Measurements from ENCODE around the gene TRIM58.

The TRIM58 gene

GRCh38 chr1:247857069-247857984 is at the start of gene TRIM58:
TSS of gene TRIM58 (plus strand) at chr1:247857187. CDS start at chr1:247857247, 60 bp downstream.
- peak in 1 of 2 donors; percentile 0 for DNase-seq (ENCODE audit: low read depth in 2 of 2)

GRCh38 chr1:247812637-247813036 is 44.4 kb upstream of the TRIM58 start:
- no peak for DNase-seq (ENCODE audit: low read depth in 2 of 2)

GRCh38 chr1:247822060-247822459 is 34.9 kb upstream of the TRIM58 start:
- DNase-seq (ENCODE audit: low read depth in 2 of 2), result no peak

GRCh38 chr1:247824023-247824422 is 33.0 kb upstream of the TRIM58 start, which contains the start of gene OR14A16:
TSS of gene OR14A16 (minus strand) at chr1:247824119. CDS start at chr1:247815729, 8,390 bp downstream.
- DNase-seq (ENCODE audit: low read depth in 2 of 2), result no peak

- no peak for DNase-seq (ENCODE audit: low read depth in 2 of 2)
These were observed 31.6 kb upstream of the TRIM58 start for GRCh38 chr1:247825362-247825761.

- DNase-seq (ENCODE audit: low read depth in 2 of 2), result no peak
These were observed 27.3 kb upstream of the TRIM58 start for GRCh38 chr1:247829656-247830055.

GRCh38 chr1:247833601-247834000 is 23.4 kb upstream of the TRIM58 start:
- no peak for DNase-seq (ENCODE audit: low read depth in 2 of 2)

GRCh38 chr1:247840818-247841217 is 16.2 kb upstream of the TRIM58 start:
- no peak for DNase-seq (ENCODE audit: low read depth in 2 of 2)

- DNase-seq (ENCODE audit: low read depth in 2 of 2), result no peak
These were observed 15.2 kb upstream of the TRIM58 start, which contains the start of gene OR11L1 for GRCh38 chr1:247841796-247842195. TSS of gene OR11L1 (minus strand) at chr1:247841896. CDS start at chr1:247841896, 0 bp downstream.

GRCh38 chr1:247843411-247843810 is 13.6 kb upstream of the TRIM58 start:
- DNase-seq (ENCODE audit: low read depth in 2 of 2), result no peak

GRCh38 chr1:247845011-247845692 is 11.8 kb upstream of the TRIM58 start:
- DNase-seq (ENCODE audit: low read depth in 2 of 2), result no peak

- no peak for DNase-seq (ENCODE audit: low read depth in 2 of 2)
These were observed 11.3 kb upstream of the TRIM58 start for GRCh38 chr1:247845693-247846017.

- no peak for DNase-seq (ENCODE audit: low read depth in 2 of 2)
These were observed 8.6 kb upstream of the TRIM58 start for GRCh38 chr1:247848346-247848745.

GRCh38 chr1:247849616-247850015 is 7.4 kb upstream of the TRIM58 start:
- DNase-seq (ENCODE audit: low read depth in 2 of 2), result no peak

GRCh38 chr1:247854899-247855545 is 2.0 kb upstream of the TRIM58 start:
- no peak for DNase-seq (ENCODE audit: low read depth in 2 of 2)

GRCh38 chr1:247855911-247856310 is 1.1 kb upstream of the TRIM58 start:
- no peak for DNase-seq (ENCODE audit: low read depth in 2 of 2)

GRCh38 chr1:247857985-247858619 is 1.1 kb downstream of the TRIM58 start:
- DNase-seq (ENCODE audit: low read depth in 2 of 2), result no peak

- no peak for DNase-seq (ENCODE audit: low read depth in 2 of 2)
These were observed 5.8 kb downstream of the TRIM58 start for GRCh38 chr1:247862756-247863155.

- no peak for DNase-seq (ENCODE audit: low read depth in 2 of 2)
These were observed 7.7 kb downstream of the TRIM58 start for GRCh38 chr1:247864644-247865043.

GRCh38 chr1:247865416-247865815 is 8.4 kb downstream of the TRIM58 start:
- DNase-seq (ENCODE audit: low read depth in 2 of 2), result no peak

- no peak for DNase-seq (ENCODE audit: low read depth in 2 of 2)
These were observed 26.4 kb downstream of the TRIM58 start for GRCh38 chr1:247883346-247883745.
